ENCODE data around the gene TMC1.

DNA sequence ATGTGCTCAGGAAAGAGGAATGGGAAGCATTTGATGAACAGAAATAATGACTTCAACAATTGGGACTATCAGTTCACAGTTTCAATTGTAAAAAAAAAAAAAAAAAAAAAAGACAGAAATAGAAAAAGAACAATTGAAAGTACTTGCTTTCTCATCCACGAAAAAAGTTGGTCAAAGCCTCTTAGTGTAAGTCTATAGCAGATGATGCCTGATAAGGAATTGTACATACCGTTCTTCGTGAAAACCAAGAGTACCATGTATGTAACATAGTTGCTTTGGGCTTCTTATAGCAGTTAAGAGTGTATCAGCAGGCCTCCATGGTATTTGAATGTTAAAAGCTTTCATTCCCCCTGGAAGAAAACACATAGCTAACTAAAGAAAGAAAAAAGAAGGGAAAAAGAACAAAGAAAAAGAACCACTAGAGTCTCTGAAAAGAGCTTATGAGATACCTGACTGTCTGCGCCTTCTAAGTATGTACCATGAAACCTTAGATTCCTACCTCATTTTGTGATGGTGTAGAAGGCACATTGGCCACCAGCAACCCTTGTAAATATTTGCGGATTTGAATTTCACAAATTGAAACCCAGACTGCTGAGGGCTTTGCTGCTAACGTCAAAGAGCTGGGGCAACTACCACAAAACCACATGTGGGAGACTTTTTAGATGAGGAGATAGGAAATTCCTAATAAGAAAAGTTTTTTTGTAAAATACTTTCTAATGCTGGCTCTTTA, 75.2 kb downstream of the TMC1 start:
- TF ChIP-seq, protein P1, sequence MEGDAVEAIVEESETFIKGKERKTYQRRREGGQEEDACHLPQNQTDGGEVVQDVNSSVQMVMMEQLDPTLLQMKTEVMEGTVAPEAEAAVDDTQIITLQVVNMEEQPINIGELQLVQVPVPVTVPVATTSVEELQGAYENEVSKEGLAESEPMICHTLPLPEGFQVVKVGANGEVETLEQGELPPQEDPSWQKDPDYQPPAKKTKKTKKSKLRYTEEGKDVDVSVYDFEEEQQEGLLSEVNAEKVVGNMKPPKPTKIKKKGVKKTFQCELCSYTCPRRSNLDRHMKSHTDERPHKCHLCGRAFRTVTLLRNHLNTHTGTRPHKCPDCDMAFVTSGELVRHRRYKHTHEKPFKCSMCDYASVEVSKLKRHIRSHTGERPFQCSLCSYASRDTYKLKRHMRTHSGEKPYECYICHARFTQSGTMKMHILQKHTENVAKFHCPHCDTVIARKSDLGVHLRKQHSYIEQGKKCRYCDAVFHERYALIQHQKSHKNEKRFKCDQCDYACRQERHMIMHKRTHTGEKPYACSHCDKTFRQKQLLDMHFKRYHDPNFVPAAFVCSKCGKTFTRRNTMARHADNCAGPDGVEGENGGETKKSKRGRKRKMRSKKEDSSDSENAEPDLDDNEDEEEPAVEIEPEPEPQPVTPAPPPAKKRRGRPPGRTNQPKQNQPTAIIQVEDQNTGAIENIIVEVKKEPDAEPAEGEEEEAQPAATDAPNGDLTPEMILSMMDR (conservative IDR thresholded peaks at IDR 0.05 in 1 of 2, IDR thresholded peaks at IDR 0.05 in 1 of 2; ENCODE audit: extremely low read depth in 1 of 2, insufficient read depth in 1 of 2, low read depth in 1 of 2, low read length in 2 of 2): no peak
- no peak for TF ChIP-seq EZH2 (IDR thresholded peaks at IDR 0.05; ENCODE audit: borderline replicate concordance, low read length)
